HCT116 (cell line): ENCODE data around the gene CDH4.

Experiments used
- CTCF ChIP-seq, 3 experiments: fragments of 200-600 bp in 1 of 3; sonication (generic) in 1 of 3; IDR thresholded peaks in 2 of 3; conservative IDR thresholded peaks in 1 of 3; 2 replicates each; pipeline ENCODE4 v1.5.1; 2012 to 2017; ENCODE audit warnings: low read depth in 2 of 3, low read length in 2 of 3, antibody characterized with exemption in 1 of 3, borderline replicate concordance in 1 of 3, control low read depth in 1 of 3, mild to moderate bottlenecking in 1 of 3, mixed read lengths in 1 of 3, mixed run types in 1 of 3, moderate library complexity in 1 of 3; ENCODE audit not compliant: insufficient read depth in 1 of 3
- MAX ChIP-seq: IDR thresholded peaks from 2 replicates; pipeline ENCODE4 v1.6.1; 2012

DNA sequence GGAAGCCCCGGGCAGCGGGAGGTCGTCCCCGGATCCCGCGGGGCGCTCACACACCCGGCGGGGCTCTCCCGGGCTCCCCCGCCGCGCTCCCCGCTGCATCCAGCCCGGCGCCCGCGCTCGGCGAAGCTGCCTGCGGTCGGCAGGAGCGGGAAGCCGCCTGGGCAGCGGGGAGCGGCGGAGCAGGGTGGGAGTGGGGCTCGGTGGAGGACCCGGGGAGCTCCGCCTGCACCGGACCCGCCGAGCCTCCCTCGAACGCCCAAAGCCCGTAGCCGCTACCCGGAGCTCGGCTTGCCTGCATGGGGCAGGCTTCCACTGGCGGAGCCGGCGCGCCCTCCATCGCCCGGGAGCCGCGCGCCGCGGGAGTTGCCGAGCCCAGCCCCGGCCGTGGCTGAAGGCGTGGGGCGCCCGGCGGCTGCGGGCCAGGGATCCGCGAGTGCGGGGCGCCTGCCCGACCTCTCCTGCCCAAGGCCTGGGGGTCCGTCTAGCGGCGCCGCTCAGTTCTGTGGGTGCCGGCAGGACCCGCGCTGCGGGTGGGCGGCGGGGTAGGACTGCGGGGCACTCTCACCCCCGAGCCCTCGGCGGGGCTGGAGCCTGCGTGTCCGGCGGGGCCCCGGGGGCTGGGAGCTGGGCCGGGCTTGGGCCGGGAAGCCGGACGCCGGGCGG lies 671 bp downstream of the CDH4 start:
- TF ChIP-seq CTCF (IDR thresholded peaks at IDR 0.05 in 2 of 3, conservative IDR thresholded peaks at IDR 0.05 in 1 of 3; ENCODE audit: borderline replicate concordance in 1 of 3, insufficient read depth in 1 of 3, low read depth in 2 of 3, low read length in 2 of 3) (no peak), MAX (no peak)
